Measurements from ENCODE around the gene SLC38A1. TPM values are rescaled to one million over a fixed set of nuclear protein-coding genes. Genes with fewer than 3 reads are reported as not detected.

The SLC38A1 gene
- total and polyA plus RNA-seq, 2 experiments from 2014 or later: 114 to 234 TPM

GRCh38 chr12:46219132-46219876 is 49.5 kb downstream of the SLC38A1 start (continued):
- TF ChIP-seq ZNF462 (CRISPR knock-in tag; IDR thresholded peaks at IDR 0.05) (no peak), NANOG (IDR thresholded peaks at IDR 0.05; ENCODE audit: borderline replicate concordance) (no peak), POLR2AphosphoS5 (IDR thresholded peaks at IDR 0.05; ENCODE audit: low read depth) (no peak), ETS1 (IDR thresholded peaks at IDR 0.05) (no peak)

GRCh38 chr12:46218322-46219095 is 50.3 kb downstream of the SLC38A1 start:
- peaks cover 100% of the 10 kb centered on the region for H3K79me2 ChIP-seq (replicated peaks; ENCODE audit: insufficient read depth)
- H2AFZ ChIP-seq: no peak overlapping the region
- Mint-ChIP-seq H3K4me1 (peaks cover 66% of the 10 kb centered on the region), H3K27me3 (ENCODE audit: insufficient read depth, low read depth, poor library complexity) (peaks cover 9% of the 10 kb centered on the region), H3K27ac (peak overlapping the region; percentile 38), H3K36me3 (ENCODE audit: low read depth) (peaks cover 80% of the 10 kb centered on the region), H3K9me3 (no peaks in the 10 kb centered on the region), H3K4me3 (no peak overlapping the region)
- no peaks in the 10 kb centered on the region for H3F3A ChIP-seq (replicated peaks; ENCODE audit: low read depth)
- H3K4me3 ChIP-seq: no peak overlapping the region
- no peaks in the 10 kb centered on the region for H3K9me2 ChIP-seq (ENCODE audit: insufficient read depth)
- no peak for ATAC-seq
- H3K27ac ChIP-seq (ENCODE audit: low read depth): no peak overlapping the region; the same call in 1 of the 2 replicates
- H3K4me2 ChIP-seq: no peak overlapping the region
- H4K20me1 ChIP-seq (replicated peaks; ENCODE audit: insufficient read depth): peaks cover 40% of the 10 kb centered on the region; the same call in 1 of the 2 replicates
- DNase-seq (ENCODE audit: low spot score): no peak
- H3K4me1 ChIP-seq (ENCODE audit: insufficient read depth): peaks cover 28% of the 10 kb centered on the region
- no peaks in the 10 kb centered on the region for H3K27me3 ChIP-seq (ENCODE audit: insufficient read depth)
- peaks cover 26% of the 10 kb centered on the region for H3K36me3 ChIP-seq (ENCODE audit: insufficient read depth)
- no peak for TF ChIP-seq ETS1 (IDR thresholded peaks at IDR 0.05)
- TF ChIP-seq POLR2AphosphoS5 (IDR thresholded peaks at IDR 0.05; ENCODE audit: low read depth): no peak

All from GM23338 (cell line).